HepG2 (cell line): Measurements from ENCODE around the gene ZC3H18. TPM values are rescaled to one million over a fixed set of nuclear protein-coding genes. Genes with fewer than 3 reads are reported as not detected.

ENCODE experiments used
- CBFB ChIP-seq: sonication (generic); formaldehyde crosslinking; IDR thresholded peaks from 2 replicates; pipeline ENCODE4 v1.4.0; 2020; ENCODE audit warnings: missing genetic modification reagents
- LRRFIP1 ChIP-seq: sonication (generic); formaldehyde crosslinking; conservative IDR thresholded peaks from 2 replicates; pipeline ENCODE4 v1.4.0; 2020; ENCODE audit warnings: missing genetic modification reagents
- SRF ChIP-seq: IDR thresholded peaks from 2 replicates; pipeline ENCODE4 v1.6.1; 2011; ENCODE audit warnings: mild to moderate bottlenecking, low read depth, low read length, moderate library complexity
- ZFP36L2 ChIP-seq: sonication (generic); formaldehyde crosslinking; IDR thresholded peaks from 2 replicates; pipeline ENCODE4 v1.4.0; 2020; ENCODE audit warnings: missing genetic modification reagents
- ZNF281 ChIP-seq: sonication (generic); formaldehyde crosslinking; IDR thresholded peaks from 2 replicates; pipeline ENCODE4 v1.4.0; 2020; ENCODE audit warnings: missing genetic modification reagents, borderline replicate concordance
- ZNF318 ChIP-seq: sonication (generic); formaldehyde crosslinking; IDR thresholded peaks from 2 replicates; pipeline ENCODE4 v1.4.0; 2020; ENCODE audit warnings: mild to moderate bottlenecking, missing genetic modification reagents
- ZNF687 ChIP-seq: sonication (generic); formaldehyde crosslinking; IDR thresholded peaks from 2 replicates; pipeline ENCODE4 v1.5.1; 2020; ENCODE audit warnings: mild to moderate bottlenecking, missing genetic modification reagents, moderate library complexity
- polyA plus RNA-seq, 8 experiments: library from polyadenylated mRNA; depleted of rRNA in 3 of 8; stranded (reverse) in 7 of 8; unstranded in 1 of 8; fragments of >200 nt; fragmentation: Illumina TruSeq in 4 of 8; extraction: Trizol in 4 of 8; gene quantifications; 2 replicates each; pipeline versions ENCODE4 v1.2.1 to v1.2.3, GENCODE V29; 2011 to 2016; ENCODE audit warnings: low read depth in 4 of 8, missing spikeins in 1 of 8, mixed read lengths in 1 of 8; ENCODE audit not compliant: insufficient read depth in 1 of 8
- total RNA-seq, 5 experiments: library from RNA; depleted of rRNA; stranded (reverse); fragments of >200 nt; fragmentation: Illumina TruSeq; extraction: Trizol; gene quantifications; 2 replicates each; pipeline ENCODE4 v1.2.3, GENCODE V29; 2016; ENCODE audit warnings: low read depth in 1 of 5

The ZC3H18 gene
- total and polyA plus RNA-seq, 2 of the 13 experiments (the other 11 are each of a cell fraction or from before 2014, with no cell fraction given), result 11.2 to 27.4 TPM

GRCh38 chr16:88597856-88598491 lies 27.8 kb downstream of the ZC3H18 start (continued):
- TF ChIP-seq ZNF318 (CRISPR knock-in tag), result no peak
- TF ChIP-seq CBFB (CRISPR knock-in tag), result no peak
- TF ChIP-seq SRF, result peak; percentile 23; the same call in 1 of the 2 replicates
- TF ChIP-seq ZNF281 (CRISPR knock-in tag), result peak; percentile 89
- TF ChIP-seq ZNF687 (CRISPR knock-in tag), result peak; percentile 81
- no peak for TF ChIP-seq LRRFIP1 (CRISPR knock-in tag)
- no peak for TF ChIP-seq ZFP36L2 (CRISPR knock-in tag)
